Upper lobe of left lung (tissue), 6 donors: ENCODE data around the gene MYO15A. TPM values are rescaled to one million over a fixed set of nuclear protein-coding genes. Genes with fewer than 3 reads are reported as not detected.

Experiments
- ATAC-seq, 2 donors: fragments of 200-7000 bp; cut with Tn5 transposase; one replicate each; pipeline ENCODE4 v1.9.1; 2022; ENCODE audit warnings: mild to moderate bottlenecking in 2 of 2, moderate library complexity in 2 of 2; ENCODE audit not compliant: low FRiP score in 2 of 2
- DNase-seq, 2 donors: peaks; one replicate each; pipeline ENCODE4 v3.0.0-alpha.2; 2019 to 2020
- H3K27ac ChIP-seq, 4 donors: fragments of 200-600 bp; sonication (generic); one replicate each; pipeline ENCODE4 v1.5.1; 2016 to 2019
- H3K27me3 ChIP-seq, 4 donors: fragments of 200-600 bp; sonication (generic); one replicate each; pipeline ENCODE4 v1.5.1; 2017 to 2019
- H3K36me3 ChIP-seq, 4 donors: fragments of 200-600 bp; sonication (generic); one replicate each; pipeline ENCODE4 v1.5.1; 2016 to 2019
- H3K4me1 ChIP-seq, 4 donors: fragments of 200-600 bp; sonication (generic); one replicate each; pipeline ENCODE4 v1.5.1; 2018 to 2019
- H3K4me3 ChIP-seq, 4 donors: fragments of 200-600 bp; sonication (generic); one replicate each; pipeline ENCODE4 v1.5.1; 2017 to 2019; ENCODE audit warnings: mild to moderate bottlenecking in 2 of 4, moderate library complexity in 1 of 4
- H3K9me3 ChIP-seq, 4 donors: fragments of 200-600 bp; sonication (generic); one replicate each; pipeline ENCODE4 v1.5.1; 2018 to 2019
- CTCF ChIP-seq, 6 experiments: fragments of 450-650 bp in 4 of 6; fragments of 200-600 bp in 2 of 6; sonication (generic) in 2 of 6; IDR thresholded peaks; one replicate each; pipeline ENCODE4 v1.5.1; 2016 to 2019; ENCODE audit warnings: antibody characterized with exemption in 6 of 6
- EP300 ChIP-seq, 4 donors: sonication (generic); formaldehyde crosslinking; IDR thresholded peaks; one replicate each; pipeline ENCODE4 v1.5.1; 2017; ENCODE audit warnings: antibody characterized with exemption in 4 of 4, control low read depth in 2 of 4
- POLR2A ChIP-seq, 4 donors: fragments of 450-650 bp; IDR thresholded peaks; one replicate each; pipeline ENCODE4 v1.5.1; 2016 to 2017; ENCODE audit warnings: antibody characterized with exemption in 4 of 4, mild to moderate bottlenecking in 2 of 4
- POLR2AphosphoS5 ChIP-seq, 2 donors: sonication (generic); formaldehyde crosslinking; IDR thresholded peaks; one replicate each; pipeline ENCODE4 v1.5.1; 2017; ENCODE audit warnings: antibody characterized with exemption in 2 of 2
- WGBS, 2 donors: methylation state at CpG; one replicate each; pipeline ENCODE4 v1.1.5; 2017 to 2018; 5-methylcytosine and 5-hydroxymethylcytosine counted together
- total RNA-seq, 6 donors: library from RNA; depleted of rRNA in 4 of 6; stranded (reverse); fragments of >200 nt in 4 of 6; gene quantifications; one replicate each; pipeline versions ENCODE4 v1.1.0 to v1.2.1, GENCODE V29; 2016 to 2021
- donor health status: DM: no; HTN: no; CAD: no; lungs with moderate emphysema.
- donor health status: DM: no; HTN: yes; CAD: no; lungs with severe emphysema.

MYO15A gene
- total RNA-seq, 6 donors from 2014 or later = 2.0 to 9.4 (median 3.9) TPM

- WGBS, 2 donors = 90 to 97% methylated on average over 8 to 9 of the region's 9 CpGs
- no peaks in the 10 kb centered on the region for H3K9me3 ChIP-seq
- no peaks in the 10 kb centered on the region for H3K36me3 ChIP-seq
- TF ChIP-seq CTCF (IDR thresholded peaks at IDR 0.05) = no peak
- TF ChIP-seq POLR2AphosphoS5 (IDR thresholded peaks at IDR 0.05) = no peak
- TF ChIP-seq POLR2A (IDR thresholded peaks at IDR 0.05) = no peak
- no peak for TF ChIP-seq EP300 (IDR thresholded peaks at IDR 0.05)
- peak in 1 of 2 donors; percentile 57 for DNase-seq
- no peak overlapping the region for H3K4me3 ChIP-seq
- H3K4me1 ChIP-seq = peaks cover 9 to 21% (median 14%) of the 10 kb centered on the region in 4 donors
- no peak overlapping the region for H3K27ac ChIP-seq
- no peaks in the 10 kb centered on the region for H3K27me3 ChIP-seq
- no peak for ATAC-seq
Observed at GRCh38 chr17:18151290-18151689, 42.7 kb downstream of the MYO15A start.

- H3K4me1 ChIP-seq = peaks cover 14 to 35% (median 26%) of the 10 kb centered on the region in 4 donors
- TF ChIP-seq POLR2A (IDR thresholded peaks at IDR 0.05) (no peak), EP300 (IDR thresholded peaks at IDR 0.05) (no peak)
- 85 to 87% methylated on average over 13 to 14 of the region's 14 CpGs for WGBS, 2 donors
- DNase-seq = peak in 1 of 2 donors; percentile 78
- H3K36me3 ChIP-seq = no peaks in the 10 kb centered on the region
- no peak for ATAC-seq
- no peaks in the 10 kb centered on the region for H3K27me3 ChIP-seq
- no peaks in the 10 kb centered on the region for H3K9me3 ChIP-seq
- H3K27ac ChIP-seq = no peak overlapping the region
- no peak overlapping the region for H3K4me3 ChIP-seq
Observed at GRCh38 chr17:18155179-18155578, 46.6 kb downstream of the MYO15A start.

GRCh38 chr17:18156171-18156975, 47.8 kb downstream of the MYO15A start:
- DNase-seq = no peak
- no peak overlapping the region for H3K4me3 ChIP-seq
- H3K4me1 ChIP-seq = peaks cover 14 to 35% (median 26%) of the 10 kb centered on the region in 4 donors
- H3K9me3 ChIP-seq = no peaks in the 10 kb centered on the region
- 75 to 85% methylated on average over 3 to 8 of the region's 8 CpGs for WGBS, 2 donors
- no peaks in the 10 kb centered on the region for H3K36me3 ChIP-seq
- peak overlapping the region in 1 of 4 donors; percentile 62 for H3K27ac ChIP-seq
- no peaks in the 10 kb centered on the region for H3K27me3 ChIP-seq
- no peak for TF ChIP-seq POLR2AphosphoS5 (IDR thresholded peaks at IDR 0.05)
- no peak for TF ChIP-seq POLR2A (IDR thresholded peaks at IDR 0.05)
- TF ChIP-seq CTCF (IDR thresholded peaks at IDR 0.05) = no peak
- TF ChIP-seq EP300 (IDR thresholded peaks at IDR 0.05) = no peak
- no peak for ATAC-seq

- ATAC-seq = no peak
- TF ChIP-seq POLR2A (IDR thresholded peaks at IDR 0.05) = no peak
- no peak for TF ChIP-seq CTCF (IDR thresholded peaks at IDR 0.05)
- TF ChIP-seq EP300 (IDR thresholded peaks at IDR 0.05) = no peak
- TF ChIP-seq POLR2AphosphoS5 (IDR thresholded peaks at IDR 0.05) = no peak
- Histone ChIP-seq H3K4me1 (peaks cover 14 to 33% (median 26%) of the 10 kb centered on the region in 4 donors), H3K27me3 (no peaks in the 10 kb centered on the region), H3K27ac (peak overlapping the region in 1 of 4 donors; percentile 62), H3K9me3 (no peaks in the 10 kb centered on the region), H3K4me3 (no peak overlapping the region), H3K36me3 (no peaks in the 10 kb centered on the region)
- no peak for DNase-seq
- WGBS, 2 donors = 94% methylated on average over 9 of the region's 10 CpGs; no CpG with 5 or more reads in 1 of the 2 donors
Observed at GRCh38 chr17:18156976-18157280, 48.4 kb downstream of the MYO15A start.

GRCh38 chr17:18157354-18157985, 48.9 kb downstream of the MYO15A start:
- Histone ChIP-seq H3K9me3 (no peaks in the 10 kb centered on the region), H3K4me3 (peak overlapping the region in 3 of 4 donors; percentile 46 to 68 (median 68)), H3K27ac (peak overlapping the region in 3 of 4 donors; percentile 62 to 83 (median 80)), H3K27me3 (no peaks in the 10 kb centered on the region), H3K4me1 (peaks cover 13 to 30% (median 24%) of the 10 kb centered on the region in 4 donors), H3K36me3 (no peaks in the 10 kb centered on the region)
- ATAC-seq (no peak), DNase-seq (peak in 1 of 2 donors; percentile 83)
- TF ChIP-seq POLR2A (IDR thresholded peaks at IDR 0.05) = no peak
- TF ChIP-seq POLR2AphosphoS5 (IDR thresholded peaks at IDR 0.05) = no peak
- TF ChIP-seq EP300 (IDR thresholded peaks at IDR 0.05) = no peak
- TF ChIP-seq CTCF (IDR thresholded peaks at IDR 0.05) = no peak
- 79 to 92% methylated on average over 9 to 16 of the region's 22 CpGs for WGBS, 2 donors
